Aorta (tissue), 4 donors: Measurements from ENCODE around the gene TMEM233. TPM values are rescaled to one million over a fixed set of nuclear protein-coding genes. Genes with fewer than 3 reads are reported as not detected.

ENCODE experiments used
- polyA plus RNA-seq, 2 donors: library from polyadenylated mRNA; stranded (reverse); fragments of 200-250 nt; gene quantifications; one replicate each; pipeline ENCODE4 v1.2.3, GENCODE V29; 2013
- total RNA-seq, 2 donors: library from RNA; stranded (reverse); fragmentation: NEBNext Ultra II Directional; extraction: Animal tissue kit (Norgen Biotek cat#: 25700); gene quantifications; one replicate each; pipeline ENCODE4 v1.2.1, GENCODE V29; 2021
- donor health status: healthy with polysubstance abuse.
- donor health status: Bipolar disorder and iron deficiency.
- donor health status: DM: no; HTN: no; CAD: no.
- donor health status: DM: yes; HTN: yes; CAD: no.

TMEM233 gene
- total and polyA plus RNA-seq, 4 donors, result 1.0 to 2.5 TPM; not detected in 2

Other genes with a start within 250 kb of the TMEM233 start
- 10 to 100 TPM; 25.6 to 27.0 TPM for gene PRKAB1, start 74.4 kb downstream of the TMEM233 start, total RNA-seq
- gene PRKAB1, start 74.4 kb downstream of the TMEM233 start, polyA plus RNA-seq, result 10 to 100 TPM in 1 of 2 donors, 1 to 10 TPM in 1; 8.8 to 25.0 TPM